Measurements from ENCODE around the gene SHISA6. TPM values are rescaled to one million over a fixed set of nuclear protein-coding genes. Genes with fewer than 3 reads are reported as not detected.

SHISA6 gene
- total and polyA plus RNA-seq, 4 donors, result not detected

DNA sequence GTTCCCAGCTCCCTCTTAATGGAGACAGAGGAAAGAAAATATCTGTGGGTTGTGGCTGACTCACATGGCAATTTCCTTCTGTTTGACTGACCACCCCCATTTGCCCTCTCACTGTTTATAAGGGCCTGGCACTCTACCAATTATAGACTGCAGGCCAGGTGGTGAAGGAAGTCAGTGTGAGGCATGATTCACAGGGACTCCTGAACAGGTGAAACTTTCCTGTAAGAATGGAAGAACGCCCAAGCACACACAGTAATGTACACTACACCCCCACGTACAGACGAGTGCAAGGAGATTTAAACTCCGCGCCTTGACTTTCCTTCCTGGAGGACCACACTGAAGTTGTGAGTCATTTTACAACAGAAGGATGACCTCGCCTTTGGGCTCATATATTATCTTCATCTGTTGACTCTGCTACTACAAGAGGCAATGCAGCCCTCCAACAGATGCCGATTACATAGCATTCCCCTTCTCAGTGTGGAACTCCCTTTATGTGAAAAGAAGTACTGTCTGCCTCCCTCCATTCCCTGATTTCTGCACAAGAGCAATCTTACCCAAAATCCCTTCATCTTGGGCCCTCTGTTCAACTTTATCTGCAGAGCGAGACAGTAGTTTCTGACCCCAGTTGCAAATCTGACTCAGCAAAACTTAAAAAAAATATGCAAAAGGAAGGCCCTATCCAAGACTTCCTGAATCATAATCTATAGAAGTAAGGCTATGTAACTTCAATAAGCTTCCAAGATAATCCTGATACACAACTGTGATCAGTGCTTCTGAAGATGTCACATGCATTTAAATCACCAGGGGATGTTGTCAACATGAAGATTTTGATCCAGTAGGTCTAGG is 163.6 kb downstream of the SHISA6 start:
- no peaks in the 10 kb centered on the region for H3K36me3 ChIP-seq (ENCODE audit: control insufficient read depth in 4 of 4, insufficient read depth in 3 of 4, low read depth in 1 of 4, low read length in 3 of 4)
- H3K27me3 ChIP-seq (ENCODE audit: control insufficient read depth in 4 of 4, insufficient read depth in 4 of 4, low read length in 3 of 4), result no peaks in the 10 kb centered on the region
- H3K4me3 ChIP-seq (ENCODE audit: low read depth in 1 of 3, low read length in 3 of 3), result no peak overlapping the region
- H3K9ac ChIP-seq (ENCODE audit: low read depth in 1 of 2, low read length in 2 of 2), result no peak overlapping the region
- TF ChIP-seq GABPA (IDR thresholded peaks at IDR 0.05 in 1 of 2, conservative IDR thresholded peaks at IDR 0.05 in 1 of 2) (no peak), SP1 (IDR thresholded peaks at IDR 0.05) (no peak), YY1 (IDR thresholded peaks at IDR 0.05) (no peak), FOXA1 (IDR thresholded peaks at IDR 0.05) (no peak), HNF4G (IDR thresholded peaks at IDR 0.05) (no peak), JUND (IDR thresholded peaks at IDR 0.05) (no peak), FOXA2 (IDR thresholded peaks at IDR 0.05) (no peak), ZBTB33 (IDR thresholded peaks at IDR 0.05) (no peak), RAD21 (IDR thresholded peaks at IDR 0.05) (no peak), EGR1 (IDR thresholded peaks at IDR 0.05; ENCODE audit: low read depth in 2 of 2) (no peak)
- TF ChIP-seq, protein P1, sequence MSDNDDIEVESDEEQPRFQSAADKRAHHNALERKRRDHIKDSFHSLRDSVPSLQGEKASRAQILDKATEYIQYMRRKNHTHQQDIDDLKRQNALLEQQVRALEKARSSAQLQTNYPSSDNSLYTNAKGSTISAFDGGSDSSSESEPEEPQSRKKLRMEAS (IDR thresholded peaks at IDR 0.05), result no peak
- TF ChIP-seq, protein P2, sequence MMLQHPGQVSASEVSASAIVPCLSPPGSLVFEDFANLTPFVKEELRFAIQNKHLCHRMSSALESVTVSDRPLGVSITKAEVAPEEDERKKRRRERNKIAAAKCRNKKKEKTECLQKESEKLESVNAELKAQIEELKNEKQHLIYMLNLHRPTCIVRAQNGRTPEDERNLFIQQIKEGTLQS (IDR thresholded peaks at IDR 0.05), result no peak
- TF ChIP-seq, protein P3, sequence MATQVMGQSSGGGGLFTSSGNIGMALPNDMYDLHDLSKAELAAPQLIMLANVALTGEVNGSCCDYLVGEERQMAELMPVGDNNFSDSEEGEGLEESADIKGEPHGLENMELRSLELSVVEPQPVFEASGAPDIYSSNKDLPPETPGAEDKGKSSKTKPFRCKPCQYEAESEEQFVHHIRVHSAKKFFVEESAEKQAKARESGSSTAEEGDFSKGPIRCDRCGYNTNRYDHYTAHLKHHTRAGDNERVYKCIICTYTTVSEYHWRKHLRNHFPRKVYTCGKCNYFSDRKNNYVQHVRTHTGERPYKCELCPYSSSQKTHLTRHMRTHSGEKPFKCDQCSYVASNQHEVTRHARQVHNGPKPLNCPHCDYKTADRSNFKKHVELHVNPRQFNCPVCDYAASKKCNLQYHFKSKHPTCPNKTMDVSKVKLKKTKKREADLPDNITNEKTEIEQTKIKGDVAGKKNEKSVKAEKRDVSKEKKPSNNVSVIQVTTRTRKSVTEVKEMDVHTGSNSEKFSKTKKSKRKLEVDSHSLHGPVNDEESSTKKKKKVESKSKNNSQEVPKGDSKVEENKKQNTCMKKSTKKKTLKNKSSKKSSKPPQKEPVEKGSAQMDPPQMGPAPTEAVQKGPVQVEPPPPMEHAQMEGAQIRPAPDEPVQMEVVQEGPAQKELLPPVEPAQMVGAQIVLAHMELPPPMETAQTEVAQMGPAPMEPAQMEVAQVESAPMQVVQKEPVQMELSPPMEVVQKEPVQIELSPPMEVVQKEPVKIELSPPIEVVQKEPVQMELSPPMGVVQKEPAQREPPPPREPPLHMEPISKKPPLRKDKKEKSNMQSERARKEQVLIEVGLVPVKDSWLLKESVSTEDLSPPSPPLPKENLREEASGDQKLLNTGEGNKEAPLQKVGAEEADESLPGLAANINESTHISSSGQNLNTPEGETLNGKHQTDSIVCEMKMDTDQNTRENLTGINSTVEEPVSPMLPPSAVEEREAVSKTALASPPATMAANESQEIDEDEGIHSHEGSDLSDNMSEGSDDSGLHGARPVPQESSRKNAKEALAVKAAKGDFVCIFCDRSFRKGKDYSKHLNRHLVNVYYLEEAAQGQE (IDR thresholded peaks at IDR 0.05), result no peak
- no peaks in the 10 kb centered on the region for H3K4me1 ChIP-seq (ENCODE audit: control insufficient read depth in 4 of 4, insufficient read depth in 4 of 4, low read length in 3 of 4)
- no peak for DNase-seq (ENCODE audit: low spot score)
- H3K27ac ChIP-seq (ENCODE audit: low read depth in 1 of 2, low read length in 2 of 2), result no peak overlapping the region
- WGBS, result 75% methylated on average over 8 of the region's 8 CpGs
- H3K9me3 ChIP-seq (ENCODE audit: control insufficient read depth in 4 of 4, low read length in 3 of 4), result peaks cover 6 to 17% (median 11%) of the 10 kb centered on the region in 4 donors

GRCh38 chr17:11406716-11407115 is 165.7 kb downstream of the SHISA6 start:
- Histone ChIP-seq H3K27ac (ENCODE audit: low read depth in 1 of 2, low read length in 2 of 2) (no peak overlapping the region), H3K27me3 (ENCODE audit: control insufficient read depth in 4 of 4, insufficient read depth in 4 of 4, low read length in 3 of 4) (no peaks in the 10 kb centered on the region), H3K4me1 (ENCODE audit: control insufficient read depth in 4 of 4, insufficient read depth in 4 of 4, low read length in 3 of 4) (no peaks in the 10 kb centered on the region), H3K4me3 (ENCODE audit: low read depth in 1 of 3, low read length in 3 of 3) (no peak overlapping the region), H3K36me3 (ENCODE audit: control insufficient read depth in 4 of 4, insufficient read depth in 3 of 4, low read depth in 1 of 4, low read length in 3 of 4) (no peaks in the 10 kb centered on the region), H3K9me3 (ENCODE audit: control insufficient read depth in 4 of 4, low read length in 3 of 4) (peaks cover 2 to 9% (median 8%) of the 10 kb centered on the region in 4 donors), H3K9ac (ENCODE audit: low read depth in 1 of 2, low read length in 2 of 2) (no peak overlapping the region)
- DNase-seq (ENCODE audit: low spot score), result no peak
- 57% methylated on average over 3 of the region's 3 CpGs for WGBS
- TF ChIP-seq, protein P3 (IDR thresholded peaks at IDR 0.05), result no peak
- no peak for TF ChIP-seq EGR1 (IDR thresholded peaks at IDR 0.05; ENCODE audit: low read depth in 2 of 2)
- no peak for TF ChIP-seq JUND (IDR thresholded peaks at IDR 0.05)
- no peak for TF ChIP-seq GABPA (IDR thresholded peaks at IDR 0.05 in 1 of 2, conservative IDR thresholded peaks at IDR 0.05 in 1 of 2)
- no peak for TF ChIP-seq YY1 (IDR thresholded peaks at IDR 0.05)

All from liver (tissue), 9 donors.